ENCODE measurements around the gene ENDOV. TPM values are rescaled to one million over a fixed set of nuclear protein-coding genes. Genes with fewer than 3 reads are reported as not detected.
"Not testable (repeated sequence)": the region's sequence is repeated elsewhere in the genome, so short reads cannot be mapped to it uniquely, and the experiment has no call there.

The ENDOV gene
- total RNA-seq, 1 experiment from 2014 or later: 26.0 TPM

GRCh38 chr17:80396157-80397033 lies 18.6 kb upstream of the ENDOV start:
- DNase-seq: peak; percentile 33
- Histone ChIP-seq H3K4me3 (ENCODE audit: insufficient read depth, low read depth, low read length) (no peak overlapping the region), H3K27me3 (ENCODE audit: control insufficient read depth, insufficient read depth, low read length) (no peaks in the 10 kb centered on the region; the same call in 1 of the 2 replicates), H3K36me3 (replicated peaks; ENCODE audit: control insufficient read depth, insufficient read depth, low read length) (peaks cover 5% of the 10 kb centered on the region)

- H3K36me3 ChIP-seq (replicated peaks; ENCODE audit: control insufficient read depth, insufficient read depth, low read length): peaks cover 4% of the 10 kb centered on the region
- no peak for DNase-seq
- no peaks in the 10 kb centered on the region; the same call in 1 of the 2 replicates for H3K27me3 ChIP-seq (ENCODE audit: control insufficient read depth, insufficient read depth, low read length)
- H3K4me3 ChIP-seq (ENCODE audit: insufficient read depth, low read depth, low read length): no peak overlapping the region
These were observed 18.0 kb upstream of the ENDOV start for GRCh38 chr17:80397034-80397387.

- Histone ChIP-seq H3K4me3 (ENCODE audit: insufficient read depth, low read depth, low read length) (no peak overlapping the region), H3K27me3 (ENCODE audit: control insufficient read depth, insufficient read depth, low read length) (no peaks in the 10 kb centered on the region; the same call in 1 of the 2 replicates), H3K36me3 (replicated peaks; ENCODE audit: control insufficient read depth, insufficient read depth, low read length) (peaks cover 4% of the 10 kb centered on the region)
- DNase-seq: peak; percentile 15
These were observed 17.3 kb upstream of the ENDOV start for GRCh38 chr17:80397686-80398085.

- H3K36me3 ChIP-seq (replicated peaks; ENCODE audit: control insufficient read depth, insufficient read depth, low read length); H3K4me3 ChIP-seq (ENCODE audit: insufficient read depth, low read depth, low read length); H3K27me3 ChIP-seq (ENCODE audit: control insufficient read depth, insufficient read depth, low read length); DNase-seq: not testable (repeated sequence)
These were observed 13.9 kb upstream of the ENDOV start for GRCh38 chr17:80401086-80401485.

GRCh38 chr17:80402102-80402501 lies 12.9 kb upstream of the ENDOV start:
- not testable (repeated sequence) for DNase-seq; H3K36me3 ChIP-seq (replicated peaks; ENCODE audit: control insufficient read depth, insufficient read depth, low read length); H3K27me3 ChIP-seq (ENCODE audit: control insufficient read depth, insufficient read depth, low read length); H3K4me3 ChIP-seq (ENCODE audit: insufficient read depth, low read depth, low read length)

- H3K27me3 ChIP-seq (ENCODE audit: control insufficient read depth, insufficient read depth, low read length): no peaks in the 10 kb centered on the region; the same call in 1 of the 2 replicates
- H3K4me3 ChIP-seq (ENCODE audit: insufficient read depth, low read depth, low read length): no peak overlapping the region
- no peaks in the 10 kb centered on the region for H3K36me3 ChIP-seq (replicated peaks; ENCODE audit: control insufficient read depth, insufficient read depth, low read length)
- no peak for DNase-seq
These were observed 12.0 kb upstream of the ENDOV start for GRCh38 chr17:80402959-80403358.

GRCh38 chr17:80406146-80406545 lies 8.8 kb upstream of the ENDOV start:
- Histone ChIP-seq H3K4me3 (ENCODE audit: insufficient read depth, low read depth, low read length) (no peak overlapping the region), H3K27me3 (ENCODE audit: control insufficient read depth, insufficient read depth, low read length) (no peaks in the 10 kb centered on the region; the same call in 1 of the 2 replicates), H3K36me3 (replicated peaks; ENCODE audit: control insufficient read depth, insufficient read depth, low read length) (no peaks in the 10 kb centered on the region)
- DNase-seq: no peak

- H3K4me3 ChIP-seq (ENCODE audit: insufficient read depth, low read depth, low read length); DNase-seq: not testable (repeated sequence)
These were observed 7.0 kb upstream of the ENDOV start for GRCh38 chr17:80407917-80408316.

GRCh38 chr17:80408872-80409271 lies 6.1 kb upstream of the ENDOV start:
- H3K36me3 ChIP-seq (replicated peaks; ENCODE audit: control insufficient read depth, insufficient read depth, low read length): no peaks in the 10 kb centered on the region
- DNase-seq: peak; percentile 18
- peaks cover 6% of the 10 kb centered on the region for H3K27me3 ChIP-seq (ENCODE audit: control insufficient read depth, insufficient read depth, low read length)
- H3K4me3 ChIP-seq (ENCODE audit: insufficient read depth, low read depth, low read length): no peak overlapping the region

More at GRCh38 chr17:80407917-80408316, 7.0 kb upstream of the ENDOV start:
- not testable (repeated sequence) for H3K27me3 ChIP-seq (ENCODE audit: control insufficient read depth, insufficient read depth, low read length); H3K36me3 ChIP-seq (replicated peaks; ENCODE audit: control insufficient read depth, insufficient read depth, low read length)

GRCh38 chr17:80409626-80410025 lies 5.3 kb upstream of the ENDOV start:
- no peak overlapping the region for H3K4me3 ChIP-seq (ENCODE audit: insufficient read depth, low read depth, low read length)
- DNase-seq: no peak
- peaks cover 14% of the 10 kb centered on the region for H3K27me3 ChIP-seq (ENCODE audit: control insufficient read depth, insufficient read depth, low read length)
- H3K36me3 ChIP-seq (replicated peaks; ENCODE audit: control insufficient read depth, insufficient read depth, low read length): no peaks in the 10 kb centered on the region

- not testable (repeated sequence) for DNase-seq; H3K4me3 ChIP-seq (ENCODE audit: insufficient read depth, low read depth, low read length); H3K36me3 ChIP-seq (replicated peaks; ENCODE audit: control insufficient read depth, insufficient read depth, low read length)
- peaks cover 16% of the 10 kb centered on the region for H3K27me3 ChIP-seq (ENCODE audit: control insufficient read depth, insufficient read depth, low read length)
These were observed 4.4 kb upstream of the ENDOV start for GRCh38 chr17:80410441-80411087.

GRCh38 chr17:80413771-80414507 lies 1.0 kb upstream of the ENDOV start:
- DNase-seq: peak; percentile 49
- H3K36me3 ChIP-seq (replicated peaks; ENCODE audit: control insufficient read depth, insufficient read depth, low read length): peaks cover 3% of the 10 kb centered on the region
- H3K4me3 ChIP-seq (ENCODE audit: insufficient read depth, low read depth, low read length): peak overlapping the region; percentile 90
- H3K27me3 ChIP-seq (ENCODE audit: control insufficient read depth, insufficient read depth, low read length): peaks cover 16% of the 10 kb centered on the region

GRCh38 chr17:80414508-80414802 lies 512 bp upstream of the ENDOV start:
- Histone ChIP-seq H3K4me3 (ENCODE audit: insufficient read depth, low read depth, low read length) (peak overlapping the region; percentile 90), H3K27me3 (ENCODE audit: control insufficient read depth, insufficient read depth, low read length) (peaks cover 16% of the 10 kb centered on the region), H3K36me3 (replicated peaks; ENCODE audit: control insufficient read depth, insufficient read depth, low read length) (peaks cover 3% of the 10 kb centered on the region)
- DNase-seq: no peak

GRCh38 chr17:80415626-80416137 lies 715 bp downstream of the ENDOV start:
- Histone ChIP-seq H3K4me3 (ENCODE audit: insufficient read depth, low read depth, low read length) (peak overlapping the region; percentile 90), H3K36me3 (replicated peaks; ENCODE audit: control insufficient read depth, insufficient read depth, low read length) (peaks cover 3% of the 10 kb centered on the region), H3K27me3 (ENCODE audit: control insufficient read depth, insufficient read depth, low read length) (peaks cover 16% of the 10 kb centered on the region)
- no peak for DNase-seq

Measured in H7 (cell line).